ENCODE data around the gene KCNC2. TPM values are rescaled to one million over a fixed set of nuclear protein-coding genes. Genes with fewer than 3 reads are reported as not detected.
"Not testable (repeated sequence)": the region's sequence is repeated elsewhere in the genome, so short reads cannot be mapped to it uniquely, and the experiment has no call there.

KCNC2 gene
- total RNA-seq, 1 donor from 2014 or later: 0.52 TPM

- Histone ChIP-seq H3K4me3 (ENCODE audit: low read length in 3 of 3) (no peak overlapping the region), H3K27me3 (ENCODE audit: control insufficient read depth in 3 of 3, insufficient read depth in 3 of 3, low read length in 3 of 3) (peaks cover 28 to 34% (median 32%) of the 10 kb centered on the region in 3 donors), H3K4me1 (ENCODE audit: control insufficient read depth in 3 of 3, insufficient read depth in 3 of 3, low read length in 3 of 3) (no peaks in the 10 kb centered on the region), H3K9ac (ENCODE audit: low read depth in 1 of 3, low read length in 3 of 3) (no peak overlapping the region), H3K36me3 (ENCODE audit: control insufficient read depth in 3 of 3, insufficient read depth in 3 of 3, low read length in 3 of 3) (no peaks in the 10 kb centered on the region), H3K9me3 (ENCODE audit: control insufficient read depth in 3 of 3, low read length in 3 of 3) (no peaks in the 10 kb centered on the region), H3K27ac (ENCODE audit: low read depth, low read length) (no peak overlapping the region)
Measured at GRCh38 chr12:75205558-75205957, 4.1 kb downstream of the KCNC2 start.

- no peaks in the 10 kb centered on the region for H3K27me3 ChIP-seq (ENCODE audit: control insufficient read depth in 3 of 3, insufficient read depth in 3 of 3, low read length in 3 of 3)
- no peaks in the 10 kb centered on the region for H3K4me1 ChIP-seq (ENCODE audit: control insufficient read depth in 3 of 3, insufficient read depth in 3 of 3, low read length in 3 of 3)
- H3K27ac ChIP-seq (ENCODE audit: low read depth, low read length): no peak overlapping the region
- H3K9me3 ChIP-seq (ENCODE audit: control insufficient read depth in 3 of 3, low read length in 3 of 3): no peaks in the 10 kb centered on the region
- no peaks in the 10 kb centered on the region for H3K36me3 ChIP-seq (ENCODE audit: control insufficient read depth in 3 of 3, insufficient read depth in 3 of 3, low read length in 3 of 3)
- no peak overlapping the region for H3K4me3 ChIP-seq (ENCODE audit: low read length in 3 of 3)
- H3K9ac ChIP-seq (ENCODE audit: low read depth in 1 of 3, low read length in 3 of 3): no peak overlapping the region
Measured at GRCh38 chr12:75196865-75197264, 12.8 kb downstream of the KCNC2 start.

- no peaks in the 10 kb centered on the region for H3K27me3 ChIP-seq (ENCODE audit: control insufficient read depth in 3 of 3, insufficient read depth in 3 of 3, low read length in 3 of 3)
- no peaks in the 10 kb centered on the region for H3K9me3 ChIP-seq (ENCODE audit: control insufficient read depth in 3 of 3, low read length in 3 of 3)
- no peaks in the 10 kb centered on the region for H3K36me3 ChIP-seq (ENCODE audit: control insufficient read depth in 3 of 3, insufficient read depth in 3 of 3, low read length in 3 of 3)
- H3K4me3 ChIP-seq (ENCODE audit: low read length in 3 of 3): no peak overlapping the region
- no peaks in the 10 kb centered on the region for H3K4me1 ChIP-seq (ENCODE audit: control insufficient read depth in 3 of 3, insufficient read depth in 3 of 3, low read length in 3 of 3)
- no peak overlapping the region for H3K27ac ChIP-seq (ENCODE audit: low read depth, low read length)
- H3K9ac ChIP-seq (ENCODE audit: low read depth in 1 of 3, low read length in 3 of 3): no peak overlapping the region
Measured at GRCh38 chr12:75196408-75196807, 13.2 kb downstream of the KCNC2 start.

- Histone ChIP-seq H3K9me3 (ENCODE audit: control insufficient read depth in 3 of 3, low read length in 3 of 3) (no peaks in the 10 kb centered on the region), H3K36me3 (ENCODE audit: control insufficient read depth in 3 of 3, insufficient read depth in 3 of 3, low read length in 3 of 3) (no peaks in the 10 kb centered on the region), H3K27me3 (ENCODE audit: control insufficient read depth in 3 of 3, insufficient read depth in 3 of 3, low read length in 3 of 3) (no peaks in the 10 kb centered on the region), H3K4me1 (ENCODE audit: control insufficient read depth in 3 of 3, insufficient read depth in 3 of 3, low read length in 3 of 3) (no peaks in the 10 kb centered on the region), H3K27ac (ENCODE audit: low read depth, low read length) (no peak overlapping the region), H3K9ac (ENCODE audit: low read depth in 1 of 3, low read length in 3 of 3) (no peak overlapping the region), H3K4me3 (ENCODE audit: low read length in 3 of 3) (no peak overlapping the region)
Measured at GRCh38 chr12:75194250-75194649, 15.4 kb downstream of the KCNC2 start.

GRCh38 chr12:75192196-75192595 is 17.4 kb downstream of the KCNC2 start:
- no peak overlapping the region for H3K4me3 ChIP-seq (ENCODE audit: low read length in 3 of 3)
- H3K9ac ChIP-seq (ENCODE audit: low read depth in 1 of 3, low read length in 3 of 3): no peak overlapping the region
- no peaks in the 10 kb centered on the region for H3K36me3 ChIP-seq (ENCODE audit: control insufficient read depth in 3 of 3, insufficient read depth in 3 of 3, low read length in 3 of 3)
- no peaks in the 10 kb centered on the region for H3K27me3 ChIP-seq (ENCODE audit: control insufficient read depth in 3 of 3, insufficient read depth in 3 of 3, low read length in 3 of 3)
- H3K4me1 ChIP-seq (ENCODE audit: control insufficient read depth in 3 of 3, insufficient read depth in 3 of 3, low read length in 3 of 3): no peaks in the 10 kb centered on the region
- H3K27ac ChIP-seq (ENCODE audit: low read depth, low read length): no peak overlapping the region
- no peaks in the 10 kb centered on the region for H3K9me3 ChIP-seq (ENCODE audit: control insufficient read depth in 3 of 3, low read length in 3 of 3)

GRCh38 chr12:75190846-75191245 is 18.8 kb downstream of the KCNC2 start:
- Histone ChIP-seq H3K27ac (ENCODE audit: low read depth, low read length) (no peak overlapping the region), H3K9me3 (ENCODE audit: control insufficient read depth in 3 of 3, low read length in 3 of 3) (no peaks in the 10 kb centered on the region), H3K9ac (ENCODE audit: low read depth in 1 of 3, low read length in 3 of 3) (no peak overlapping the region), H3K4me1 (ENCODE audit: control insufficient read depth in 3 of 3, insufficient read depth in 3 of 3, low read length in 3 of 3) (no peaks in the 10 kb centered on the region), H3K27me3 (ENCODE audit: control insufficient read depth in 3 of 3, insufficient read depth in 3 of 3, low read length in 3 of 3) (no peaks in the 10 kb centered on the region), H3K4me3 (ENCODE audit: low read length in 3 of 3) (no peak overlapping the region), H3K36me3 (ENCODE audit: control insufficient read depth in 3 of 3, insufficient read depth in 3 of 3, low read length in 3 of 3) (no peaks in the 10 kb centered on the region)

GRCh38 chr12:75185881-75186280 is 23.8 kb downstream of the KCNC2 start:
- not testable (repeated sequence) for H3K4me1 ChIP-seq (ENCODE audit: control insufficient read depth in 3 of 3, insufficient read depth in 3 of 3, low read length in 3 of 3); H3K4me3 ChIP-seq (ENCODE audit: low read length in 3 of 3); H3K27ac ChIP-seq (ENCODE audit: low read depth, low read length); H3K9ac ChIP-seq (ENCODE audit: low read depth in 1 of 3, low read length in 3 of 3); H3K27me3 ChIP-seq (ENCODE audit: control insufficient read depth in 3 of 3, insufficient read depth in 3 of 3, low read length in 3 of 3); H3K36me3 ChIP-seq (ENCODE audit: control insufficient read depth in 3 of 3, insufficient read depth in 3 of 3, low read length in 3 of 3); H3K9me3 ChIP-seq (ENCODE audit: control insufficient read depth in 3 of 3, low read length in 3 of 3)

GRCh38 chr12:75184516-75184915 is 25.1 kb downstream of the KCNC2 start:
- H3K27me3 ChIP-seq (ENCODE audit: control insufficient read depth in 3 of 3, insufficient read depth in 3 of 3, low read length in 3 of 3): no peaks in the 10 kb centered on the region
- H3K9me3 ChIP-seq (ENCODE audit: control insufficient read depth in 3 of 3, low read length in 3 of 3): no peaks in the 10 kb centered on the region
- H3K4me3 ChIP-seq (ENCODE audit: low read length in 3 of 3): no peak overlapping the region
- H3K36me3 ChIP-seq (ENCODE audit: control insufficient read depth in 3 of 3, insufficient read depth in 3 of 3, low read length in 3 of 3): no peaks in the 10 kb centered on the region
- no peak overlapping the region for H3K27ac ChIP-seq (ENCODE audit: low read depth, low read length)
- H3K4me1 ChIP-seq (ENCODE audit: control insufficient read depth in 3 of 3, insufficient read depth in 3 of 3, low read length in 3 of 3): no peaks in the 10 kb centered on the region
- H3K9ac ChIP-seq (ENCODE audit: low read depth in 1 of 3, low read length in 3 of 3): no peak overlapping the region

- Histone ChIP-seq H3K9ac (ENCODE audit: low read depth in 1 of 3, low read length in 3 of 3) (no peak overlapping the region), H3K36me3 (ENCODE audit: control insufficient read depth in 3 of 3, insufficient read depth in 3 of 3, low read length in 3 of 3) (no peaks in the 10 kb centered on the region), H3K27ac (ENCODE audit: low read depth, low read length) (no peak overlapping the region), H3K4me1 (ENCODE audit: control insufficient read depth in 3 of 3, insufficient read depth in 3 of 3, low read length in 3 of 3) (no peaks in the 10 kb centered on the region), H3K4me3 (ENCODE audit: low read length in 3 of 3) (no peak overlapping the region), H3K27me3 (ENCODE audit: control insufficient read depth in 3 of 3, insufficient read depth in 3 of 3, low read length in 3 of 3) (no peaks in the 10 kb centered on the region), H3K9me3 (ENCODE audit: control insufficient read depth in 3 of 3, low read length in 3 of 3) (no peaks in the 10 kb centered on the region)
Measured at GRCh38 chr12:75183967-75184366, 25.7 kb downstream of the KCNC2 start.

- H3K36me3 ChIP-seq (ENCODE audit: control insufficient read depth in 3 of 3, insufficient read depth in 3 of 3, low read length in 3 of 3): no peaks in the 10 kb centered on the region
- no peaks in the 10 kb centered on the region for H3K9me3 ChIP-seq (ENCODE audit: control insufficient read depth in 3 of 3, low read length in 3 of 3)
- H3K4me3 ChIP-seq (ENCODE audit: low read length in 3 of 3): no peak overlapping the region
- H3K9ac ChIP-seq (ENCODE audit: low read depth in 1 of 3, low read length in 3 of 3): no peak overlapping the region
- H3K4me1 ChIP-seq (ENCODE audit: control insufficient read depth in 3 of 3, insufficient read depth in 3 of 3, low read length in 3 of 3): no peaks in the 10 kb centered on the region
- H3K27ac ChIP-seq (ENCODE audit: low read depth, low read length): no peak overlapping the region
- H3K27me3 ChIP-seq (ENCODE audit: control insufficient read depth in 3 of 3, insufficient read depth in 3 of 3, low read length in 3 of 3): no peaks in the 10 kb centered on the region
Measured at GRCh38 chr12:75177997-75178396, 31.6 kb downstream of the KCNC2 start.

- H3K9me3 ChIP-seq (ENCODE audit: control insufficient read depth in 3 of 3, low read length in 3 of 3): no peaks in the 10 kb centered on the region
- H3K4me1 ChIP-seq (ENCODE audit: control insufficient read depth in 3 of 3, insufficient read depth in 3 of 3, low read length in 3 of 3): no peaks in the 10 kb centered on the region
- no peak overlapping the region for H3K4me3 ChIP-seq (ENCODE audit: low read length in 3 of 3)
- no peak overlapping the region for H3K9ac ChIP-seq (ENCODE audit: low read depth in 1 of 3, low read length in 3 of 3)
- H3K27ac ChIP-seq (ENCODE audit: low read depth, low read length): no peak overlapping the region
- no peaks in the 10 kb centered on the region for H3K36me3 ChIP-seq (ENCODE audit: control insufficient read depth in 3 of 3, insufficient read depth in 3 of 3, low read length in 3 of 3)
- H3K27me3 ChIP-seq (ENCODE audit: control insufficient read depth in 3 of 3, insufficient read depth in 3 of 3, low read length in 3 of 3): no peaks in the 10 kb centered on the region
Measured at GRCh38 chr12:75172611-75173010, 37.0 kb downstream of the KCNC2 start.
